Smooth muscle cell of the brain vasculature (primary cell): ENCODE measurements around the gene PDIK1L.
"Not testable (repeated sequence)": the region's sequence is repeated elsewhere in the genome, so short reads cannot be mapped to it uniquely, and the experiment has no call there.

Experiments used
- DNase-seq: peaks from one replicate; pipeline ENCODE4 v3.0.0-alpha.2; 2012; ENCODE audit warnings: low read depth, low spot score

Gene PDIK1L

DNA sequence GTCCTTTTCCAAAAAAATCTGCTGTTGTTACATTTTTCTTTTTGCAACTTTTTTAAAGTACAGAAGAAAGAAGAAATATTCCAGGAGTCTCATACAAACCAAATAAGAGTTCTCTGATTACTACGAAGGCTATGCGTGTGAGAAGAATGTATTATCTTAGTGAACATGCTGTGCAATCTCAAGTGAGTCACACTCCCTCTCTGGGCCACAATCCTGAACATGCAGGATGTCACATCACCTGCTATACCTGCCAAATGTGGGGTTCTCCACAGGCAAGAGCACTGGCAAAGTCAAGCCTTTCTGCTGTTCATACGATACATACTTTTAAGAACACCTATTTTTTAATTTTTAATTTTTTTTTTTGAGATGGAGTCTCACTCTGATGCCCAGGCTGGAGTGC lies 22.5 kb upstream of the PDIK1L start:
- no peak for DNase-seq

- DNase-seq = no peak
These were observed 20.7 kb upstream of the PDIK1L start for GRCh38 chr1:26090893-26091292.

GRCh38 chr1:26092422-26092821 lies 19.2 kb upstream of the PDIK1L start:
- no peak for DNase-seq

- not testable (repeated sequence) for DNase-seq
These were observed 18.1 kb upstream of the PDIK1L start for GRCh38 chr1:26093569-26093968.

DNA sequence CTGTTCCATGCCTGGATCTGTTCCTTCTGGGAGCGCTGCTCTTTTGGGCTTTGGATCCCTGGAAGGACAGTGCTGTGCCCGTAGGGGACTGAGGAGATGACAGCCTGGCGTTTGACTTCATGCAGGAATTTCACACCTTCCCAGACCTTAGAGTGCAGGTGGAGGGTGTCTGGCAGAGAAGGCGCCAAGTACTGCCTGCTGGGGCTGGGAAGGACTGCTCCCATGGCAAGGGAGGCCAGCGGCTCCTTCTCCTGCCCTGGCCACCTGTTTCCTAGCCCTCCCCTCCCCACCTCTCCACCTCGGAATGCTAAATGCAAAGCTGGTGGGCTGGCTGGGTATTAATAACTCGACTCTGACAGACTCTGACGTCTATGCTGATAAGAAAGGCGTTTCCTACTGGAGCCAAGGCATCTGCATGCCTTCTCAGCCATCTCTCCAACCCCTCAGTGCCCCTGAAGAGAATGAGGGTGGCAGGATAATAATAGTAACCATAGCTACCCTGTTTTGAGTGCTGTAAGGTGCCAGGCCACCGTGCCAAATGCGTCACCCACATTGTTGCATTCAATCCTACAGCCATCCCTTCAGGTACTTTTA lies 17.5 kb upstream of the PDIK1L start:
- DNase-seq = no peak

DNA sequence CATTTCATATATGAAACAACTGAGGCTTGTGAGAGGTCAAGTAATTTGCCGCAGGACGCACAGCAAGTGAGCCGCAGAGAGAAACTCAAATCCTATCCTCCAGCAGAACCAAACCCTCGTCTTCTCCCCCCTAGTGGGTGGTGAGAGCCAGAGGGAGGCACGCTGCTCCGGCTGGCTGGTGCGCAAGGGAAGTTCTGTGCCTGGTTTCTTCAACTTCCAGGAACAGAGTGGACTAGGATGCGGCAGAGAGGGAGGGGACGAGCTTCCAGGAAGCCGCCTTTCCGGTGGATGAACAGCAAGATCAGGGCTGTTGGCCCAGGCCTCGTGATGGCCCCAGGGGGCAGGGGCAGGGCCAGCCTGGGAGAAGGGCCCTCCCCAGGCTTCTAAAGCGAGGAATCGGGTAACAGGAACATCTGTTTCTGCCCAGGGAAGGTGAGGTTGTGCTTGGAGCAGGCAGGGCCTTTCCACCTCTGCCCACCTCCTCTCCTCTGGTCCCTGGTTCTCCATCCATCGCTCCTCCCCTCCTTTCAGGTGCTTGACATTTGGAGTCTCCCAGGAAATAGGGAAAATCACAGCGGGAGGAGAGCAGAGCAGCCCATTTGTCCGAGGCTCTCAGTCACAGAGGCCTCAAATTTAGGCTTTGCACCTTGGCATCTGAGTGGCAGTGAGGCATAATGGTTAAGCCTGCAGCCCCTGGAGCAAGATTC lies 16.8 kb upstream of the PDIK1L start:
- DNase-seq = peak; percentile 46

DNA sequence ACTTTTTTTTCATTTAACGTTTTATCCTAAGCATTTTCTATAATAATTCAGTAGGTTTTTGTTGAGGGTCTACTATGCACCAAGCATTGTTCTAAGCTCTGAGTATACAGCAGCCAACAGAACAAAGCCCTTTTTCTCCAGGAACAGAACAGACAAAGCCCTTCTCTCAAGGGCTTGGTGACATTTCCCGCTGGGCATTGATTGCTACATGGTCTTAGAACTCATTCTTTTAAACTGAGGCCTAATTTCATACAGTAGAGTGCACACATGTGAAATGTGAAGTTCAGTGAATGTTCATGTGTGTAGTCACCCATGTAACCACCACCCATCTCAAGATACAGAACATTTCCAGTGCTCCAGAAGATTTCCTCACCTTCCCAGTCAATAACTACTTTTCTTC lies 15.2 kb upstream of the PDIK1L start:
- no peak for DNase-seq

DNA sequence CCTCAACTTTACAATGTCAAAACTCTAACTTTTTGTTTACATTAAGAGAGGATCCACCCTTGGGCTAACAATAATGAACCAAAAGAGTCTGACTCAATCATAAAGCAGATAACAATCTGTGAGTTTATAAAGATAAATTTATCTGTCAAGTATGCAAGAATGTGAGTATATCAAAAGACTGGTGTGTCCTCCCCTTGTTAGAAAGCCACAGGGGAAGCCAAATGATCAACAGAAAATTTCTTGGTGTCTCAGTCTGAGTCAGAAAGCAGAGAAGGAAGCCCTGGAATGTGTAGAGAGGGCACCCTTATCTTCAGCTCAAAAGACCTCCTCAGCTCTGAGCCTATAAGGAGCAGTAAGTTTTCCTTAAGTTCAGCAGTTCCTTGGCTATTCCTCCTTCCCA lies 13.9 kb upstream of the PDIK1L start:
- DNase-seq = no peak

GRCh38 chr1:26098602-26099001 lies 13.0 kb upstream of the PDIK1L start:
- no peak for DNase-seq

DNA sequence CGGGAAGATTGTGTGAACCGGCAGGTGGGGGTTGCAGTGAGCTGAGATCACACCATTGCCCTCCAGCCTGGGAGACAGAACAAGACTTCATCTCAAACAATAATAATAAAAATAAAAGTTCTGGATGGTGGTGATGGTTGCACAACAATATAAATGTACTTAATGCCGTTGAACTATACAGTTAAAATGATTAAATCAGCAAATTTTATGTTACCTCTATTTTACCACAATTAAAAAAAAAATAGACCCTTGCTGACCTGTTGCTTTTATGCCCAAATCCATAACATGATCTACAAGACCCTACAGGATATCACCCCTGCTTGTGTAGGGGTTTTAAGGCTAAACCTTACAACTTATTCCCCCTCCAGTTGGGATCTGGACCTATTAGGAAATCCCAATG lies 11.8 kb upstream of the PDIK1L start:
- DNase-seq = no peak

DNA sequence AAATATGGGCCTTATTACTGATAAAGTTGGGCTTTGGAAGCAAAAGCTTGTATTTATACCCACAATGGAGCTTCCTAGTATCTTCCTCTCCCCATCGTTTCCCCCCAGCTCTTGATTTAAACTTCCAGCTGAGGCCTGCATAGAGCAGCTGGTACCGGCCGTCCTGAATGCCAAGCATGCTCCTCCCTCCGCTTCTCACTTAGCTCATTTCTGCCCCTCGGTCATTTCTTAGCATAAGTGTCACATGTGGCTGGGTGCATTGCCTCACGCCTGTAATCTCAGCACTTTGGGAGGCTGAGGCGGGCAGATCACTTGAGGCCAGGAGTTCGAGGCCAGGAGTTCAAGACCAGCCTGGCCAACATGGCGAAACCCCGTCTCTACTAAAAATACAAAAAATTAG lies 11.4 kb upstream of the PDIK1L start:
- not testable (repeated sequence) for DNase-seq

DNA sequence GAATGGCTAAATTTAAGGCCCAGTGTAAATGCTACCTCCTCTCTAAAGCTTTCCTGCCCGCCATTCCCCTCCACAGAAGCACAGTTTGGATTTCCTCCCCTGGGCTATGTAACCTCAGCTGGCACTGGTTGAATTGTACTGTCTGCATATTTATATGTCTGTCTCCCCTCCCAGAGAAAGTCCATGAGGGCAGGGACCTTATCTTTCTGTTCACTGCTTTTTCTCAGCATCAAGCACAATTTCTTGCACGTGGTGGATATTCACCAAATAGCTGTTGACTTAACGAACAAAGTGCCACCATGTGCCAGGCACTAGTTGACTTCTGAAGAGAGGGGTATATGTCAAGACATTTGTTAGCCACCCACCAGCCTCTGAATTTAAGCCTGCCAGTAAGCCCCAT lies 9.5 kb upstream of the PDIK1L start:
- DNase-seq = no peak

- DNase-seq = no peak
These were observed 9.1 kb upstream of the PDIK1L start for GRCh38 chr1:26102526-26102925.

- DNase-seq = not testable (repeated sequence)
These were observed 6.4 kb upstream of the PDIK1L start for GRCh38 chr1:26105226-26105548.

DNA sequence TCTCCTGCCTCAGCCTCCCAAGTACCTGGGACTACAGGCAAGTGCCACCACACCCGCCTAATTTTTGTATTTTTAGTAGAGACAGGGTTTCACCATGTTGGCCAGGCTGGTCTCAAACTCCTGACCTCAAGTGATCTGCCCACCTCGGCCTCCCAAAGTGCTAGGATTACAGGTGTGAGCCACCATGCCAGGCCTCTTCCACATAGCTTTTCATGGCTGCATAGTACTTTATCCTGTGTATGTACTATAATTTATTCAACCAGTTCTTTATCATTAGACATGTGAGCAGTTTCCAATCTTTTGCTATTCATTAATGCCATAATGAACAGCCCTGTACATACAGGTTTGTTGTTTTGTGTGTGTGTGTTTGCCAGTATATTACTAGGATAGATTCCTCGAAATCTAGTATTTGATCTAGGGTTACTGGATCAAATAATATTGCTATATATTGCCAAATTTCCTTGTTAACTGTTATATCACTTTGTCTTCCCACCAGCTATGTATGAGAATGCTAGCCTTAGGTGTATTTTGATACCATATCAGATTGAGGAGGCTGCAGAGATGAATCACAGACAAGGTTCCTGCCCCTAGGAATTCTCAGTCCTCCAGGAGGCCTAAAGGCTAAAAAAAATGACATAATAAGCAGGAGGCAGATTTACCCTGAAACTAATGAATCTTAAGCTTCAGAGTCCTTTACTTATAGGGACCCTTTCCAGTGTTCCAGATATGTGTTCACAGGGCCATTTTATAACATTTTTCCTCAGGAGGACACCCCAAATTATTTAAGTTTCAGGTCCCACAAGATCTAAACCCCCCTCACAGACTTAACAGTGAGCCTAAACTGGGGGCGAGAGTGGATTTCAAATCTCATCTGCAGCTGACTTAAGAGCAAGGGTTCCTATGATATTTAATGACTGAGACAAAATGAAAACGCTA lies 2.1 kb upstream of the PDIK1L start:
- no peak for DNase-seq

DNA sequence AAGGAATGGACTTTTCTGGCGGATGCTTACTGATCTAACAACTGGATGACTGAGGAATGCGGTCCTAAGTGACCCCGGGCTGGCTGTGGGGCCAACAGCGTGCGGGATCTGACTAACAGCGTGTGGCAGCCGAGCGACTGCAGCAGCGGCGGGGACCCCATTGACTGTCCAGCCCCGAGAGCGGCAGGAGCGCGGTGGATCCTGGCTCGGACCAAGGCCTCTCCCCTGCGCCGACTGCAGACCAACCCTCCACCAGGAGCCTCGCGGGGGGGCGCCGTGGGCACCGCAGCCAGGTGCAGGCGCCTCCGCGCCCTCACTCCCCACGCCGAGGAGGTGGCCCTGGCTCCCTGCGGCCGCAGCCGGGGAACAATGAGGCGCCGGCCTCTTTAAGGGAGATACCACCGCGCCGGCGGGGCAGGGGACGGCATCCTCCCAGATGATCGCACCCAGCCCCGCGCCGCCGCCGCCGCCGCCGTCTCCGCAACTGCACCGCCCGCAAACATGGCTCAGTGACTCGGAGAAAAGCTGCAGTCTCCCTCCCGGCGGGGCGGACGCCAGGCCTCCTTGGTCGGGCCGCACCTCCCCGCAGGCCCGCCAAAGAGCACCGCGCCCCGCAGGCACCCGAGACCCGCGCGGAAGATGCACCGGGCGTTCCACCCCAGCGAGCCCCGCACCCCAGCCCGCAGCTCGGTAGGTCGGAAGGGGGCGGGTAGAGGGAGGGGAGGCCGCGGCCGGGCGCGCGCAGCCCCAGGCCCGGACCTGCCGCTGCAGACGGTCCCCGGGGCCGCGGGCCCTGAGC lies 694 bp upstream of the PDIK1L start:
- DNase-seq = no peak

DNA sequence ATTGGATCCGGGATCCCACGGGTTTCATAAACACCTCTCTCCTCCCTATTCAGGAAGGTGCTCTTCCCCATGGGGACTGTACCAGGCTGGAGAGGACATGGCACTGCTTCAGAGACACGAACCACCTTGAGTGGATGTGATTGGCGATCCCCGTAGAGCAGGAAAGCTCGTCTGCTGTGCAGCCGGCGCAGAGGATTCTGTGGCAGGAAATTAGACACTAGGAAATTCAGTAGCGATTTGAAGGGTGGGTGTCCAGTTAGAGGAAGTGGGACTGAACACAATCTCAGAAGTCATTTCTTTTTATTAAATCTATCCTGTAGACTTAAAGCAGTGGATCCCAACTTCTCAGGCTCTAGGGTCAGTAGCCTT lies 767 bp downstream of the PDIK1L start:
- no peak for DNase-seq

DNA sequence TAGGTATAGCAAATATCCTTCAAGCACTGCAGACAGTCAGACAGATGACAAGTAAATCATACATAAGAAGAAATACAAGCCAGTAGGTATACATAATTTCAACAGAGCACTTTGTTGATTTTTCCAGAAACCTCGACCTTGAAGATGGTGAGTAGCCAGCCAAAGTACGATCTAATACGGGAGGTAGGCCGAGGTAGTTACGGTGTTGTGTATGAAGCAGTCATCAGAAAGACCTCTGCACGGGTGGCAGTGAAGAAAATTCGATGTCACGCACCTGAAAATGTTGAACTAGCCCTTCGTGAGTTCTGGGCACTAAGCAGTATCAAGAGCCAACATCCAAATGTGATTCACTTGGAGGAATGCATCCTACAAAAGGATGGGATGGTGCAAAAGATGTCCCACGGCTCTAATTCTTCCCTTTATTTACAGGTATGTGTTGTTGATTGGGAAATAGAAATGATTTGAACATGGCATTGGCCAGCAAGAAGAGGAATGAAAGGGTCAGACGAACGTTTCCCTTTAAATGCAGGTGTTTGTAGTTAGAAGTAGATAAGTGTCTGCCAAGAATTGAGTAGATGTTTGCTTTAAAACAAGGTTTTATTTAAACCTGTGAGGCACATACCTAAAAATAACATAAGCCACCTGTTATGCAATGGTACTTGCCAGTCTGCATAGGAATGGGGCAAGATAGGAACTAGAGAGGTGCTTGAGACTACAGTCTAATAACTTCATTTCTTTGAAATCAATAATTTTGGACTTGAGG lies 2.7 kb downstream of the PDIK1L start:
- no peak for DNase-seq

GRCh38 chr1:26119892-26120608 lies 8.4 kb downstream of the PDIK1L start:
- no peak for DNase-seq
